Hepatocyte (in vitro differentiated cells): Measurements from ENCODE around the gene OXER1.

Experiments
- CTCF ChIP-seq: fragments of 200-600 bp; sonication (generic); IDR thresholded peaks from 2 replicates; pipeline ENCODE4 v1.5.1; 2016; ENCODE audit warnings: antibody characterized with exemption, mild to moderate bottlenecking; ENCODE audit not compliant: poor library complexity
- EZH2 ChIP-seq: fragments of 200-600 bp; sonication (generic); IDR thresholded peaks from 2 replicates; pipeline ENCODE4 v1.6.1; 2016; ENCODE audit warnings: antibody characterized with exemption, mild to moderate bottlenecking, borderline replicate concordance
- EZH2phosphoT487 ChIP-seq: fragments of 200-600 bp; sonication (generic); IDR thresholded peaks from one replicate; pipeline ENCODE4 v1.6.1; 2018; ENCODE audit warnings: antibody characterized with exemption, mild to moderate bottlenecking, low read depth, moderate library complexity; ENCODE audit not compliant: unreplicated experiment, severe bottlenecking

DNA sequence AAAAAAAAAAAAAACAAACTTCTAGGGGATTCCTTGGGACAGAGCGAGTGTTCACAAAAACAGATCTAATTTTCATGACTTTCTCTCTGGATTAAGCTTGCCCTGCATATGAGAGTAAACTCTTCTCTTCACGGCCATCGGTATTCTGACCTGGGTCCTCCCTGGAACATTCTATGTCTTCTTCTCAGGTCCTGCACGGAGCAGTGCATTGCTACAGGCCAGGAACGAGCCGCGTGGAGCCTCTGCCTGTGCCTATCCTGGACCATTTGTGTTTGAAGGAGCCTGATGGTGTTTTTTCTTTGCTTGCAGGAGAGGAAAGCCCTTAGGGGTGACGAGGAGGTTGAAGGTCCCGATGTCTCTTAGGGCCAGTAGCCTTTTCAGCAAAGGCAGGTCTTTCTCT, 1.8 kb upstream of the OXER1 start:
- TF ChIP-seq CTCF (no peak), EZH2 (no peak), EZH2phosphoT487 (no peak)
